OCI-LY1 (cell line): Measurements from ENCODE around the gene PRRC2B.

Experiments used
- H2AFZ ChIP-seq: fragments of 200-600 bp; sonication (generic), shearing (Covaris generic); 2 replicates; pipeline ENCODE4 v1.6.0; 2014; ENCODE audit warnings: antibody characterized with exemption, mild to moderate bottlenecking, low read length
- H3F3A ChIP-seq: fragments of 200-600 bp; sonication (generic), shearing (Covaris generic); 2 replicates; pipeline ENCODE4 v1.6.0; 2014; ENCODE audit warnings: mild to moderate bottlenecking, antibody characterized with exemption, low read length, moderate library complexity; ENCODE audit not compliant: insufficient read depth
- H3K27ac ChIP-seq: fragments of 200-600 bp; sonication (generic); 2 replicates; pipeline ENCODE4 v1.5.1; 2014; ENCODE audit warnings: low read length, mixed run types, mild to moderate bottlenecking, low read depth; ENCODE audit not compliant: poor library complexity, severe bottlenecking
- H3K27me3 ChIP-seq: fragments of 200-600 bp; sonication (generic); 2 replicates; pipeline ENCODE4 v1.6.0; 2014; ENCODE audit warnings: antibody characterized with exemption, mild to moderate bottlenecking, low read length, moderate library complexity; ENCODE audit not compliant: insufficient read depth
- H3K36me3 ChIP-seq: fragments of 200-600 bp; sonication (generic); 2 replicates; pipeline ENCODE4 v1.6.1; 2014; ENCODE audit warnings: mild to moderate bottlenecking, antibody characterized with exemption, low read length, moderate library complexity, mixed read lengths; ENCODE audit not compliant: insufficient read depth
- H3K4me1 ChIP-seq: fragments of 200-600 bp; sonication (generic); 2 replicates; pipeline ENCODE4 v1.5.1; 2014; ENCODE audit warnings: mild to moderate bottlenecking, low read length, moderate library complexity; ENCODE audit not compliant: insufficient read depth, severe bottlenecking
- H3K4me2 ChIP-seq: fragments of 200-600 bp; sonication (generic), shearing (Covaris generic); 2 replicates; pipeline ENCODE4 v1.6.1; 2014; ENCODE audit warnings: low read length
- H3K4me3 ChIP-seq: fragments of 200-600 bp; sonication (generic); 2 replicates; pipeline ENCODE4 v1.5.1; 2014; ENCODE audit warnings: low read length, low read depth, mild to moderate bottlenecking, mixed read lengths; ENCODE audit not compliant: poor library complexity, severe bottlenecking
- H3K79me2 ChIP-seq: fragments of 200-600 bp; shearing (Covaris generic); 2 replicates; pipeline ENCODE4 v1.6.1; 2016; ENCODE audit warnings: mixed run types, low read length, mixed read lengths; ENCODE audit not compliant: insufficient read depth
- H3K9ac ChIP-seq: fragments of 200-600 bp; sonication (generic), shearing (Covaris generic); 2 replicates; pipeline ENCODE4 v1.6.1; 2014; ENCODE audit warnings: mild to moderate bottlenecking, low read length, mixed read lengths
- H3K9me2 ChIP-seq: fragments of 200-600 bp; sonication (generic), shearing (Covaris generic); 2 replicates; pipeline ENCODE4 v1.6.1; 2014; ENCODE audit warnings: low read depth, mild to moderate bottlenecking, low read length, mixed read lengths
- H3K9me3 ChIP-seq: fragments of 200-600 bp; shearing (Covaris generic); 2 replicates; pipeline ENCODE4 v1.6.1; 2014; ENCODE audit warnings: low read length, mixed read lengths
- H4K20me1 ChIP-seq: fragments of 200-600 bp; sonication (generic), shearing (Covaris generic); 2 replicates; pipeline ENCODE4 v1.6.0; 2016; ENCODE audit warnings: mild to moderate bottlenecking, low read length; ENCODE audit not compliant: insufficient read depth
- CTCF ChIP-seq: fragments of 200-600 bp; sonication (generic), shearing (Covaris generic); IDR thresholded peaks from 2 replicates; pipeline ENCODE4 v1.5.1; 2017; ENCODE audit warnings: mild to moderate bottlenecking, antibody characterized with exemption, low read length, moderate library complexity, mixed read lengths
- EZH2 ChIP-seq: fragments of 200-600 bp; sonication (generic), shearing (Covaris generic); IDR thresholded peaks from 2 replicates; pipeline ENCODE4 v1.8.0; 2017; ENCODE audit warnings: borderline replicate concordance, mixed run types, mild to moderate bottlenecking, antibody characterized with exemption, low read length, moderate library complexity, mixed read lengths

The PRRC2B gene

GRCh38 chr9:131387394-131387793, 6.5 kb upstream of the PRRC2B start:
- Histone ChIP-seq H3K9me2 (no peaks in the 10 kb centered on the region), H3K27me3 (no peaks in the 10 kb centered on the region), H3K4me1 (no peaks in the 10 kb centered on the region), H3K4me3 (no peak overlapping the region), H2AFZ (no peak overlapping the region), H3F3A (no peaks in the 10 kb centered on the region), H3K9ac (no peak overlapping the region), H3K36me3 (no peaks in the 10 kb centered on the region), H3K79me2 (no peaks in the 10 kb centered on the region), H3K4me2 (no peak overlapping the region), H3K9me3 (no peaks in the 10 kb centered on the region), H3K27ac (no peak overlapping the region), H4K20me1 (no peaks in the 10 kb centered on the region)
- TF ChIP-seq CTCF, result no peak
- TF ChIP-seq EZH2, result no peak

- no peak overlapping the region for H2AFZ ChIP-seq
- no peak overlapping the region for H3K4me3 ChIP-seq
- no peaks in the 10 kb centered on the region for H3K9me3 ChIP-seq
- no peak overlapping the region for H3K9ac ChIP-seq
- H3K79me2 ChIP-seq, result peaks cover 16% of the 10 kb centered on the region
- no peak overlapping the region for H3K27ac ChIP-seq
- H3F3A ChIP-seq, result no peaks in the 10 kb centered on the region
- H3K36me3 ChIP-seq, result no peaks in the 10 kb centered on the region
- no peaks in the 10 kb centered on the region for H3K27me3 ChIP-seq
- no peaks in the 10 kb centered on the region for H4K20me1 ChIP-seq
- H3K9me2 ChIP-seq, result no peaks in the 10 kb centered on the region
- no peak for TF ChIP-seq EZH2
- no peak for TF ChIP-seq CTCF
- no peak overlapping the region for H3K4me2 ChIP-seq
- H3K4me1 ChIP-seq, result peaks cover 17% of the 10 kb centered on the region
These were observed 2.9 kb upstream of the PRRC2B start for GRCh38 chr9:131391020-131391419.

- Histone ChIP-seq H3K9ac (no peak overlapping the region), H3K4me2 (no peak overlapping the region), H3K79me2 (peaks cover 21% of the 10 kb centered on the region), H3F3A (no peaks in the 10 kb centered on the region), H3K36me3 (no peaks in the 10 kb centered on the region), H4K20me1 (no peaks in the 10 kb centered on the region), H3K9me3 (no peaks in the 10 kb centered on the region), H3K4me1 (peaks cover 22% of the 10 kb centered on the region), H2AFZ (no peak overlapping the region), H3K4me3 (no peak overlapping the region), H3K27me3 (no peaks in the 10 kb centered on the region), H3K9me2 (no peaks in the 10 kb centered on the region), H3K27ac (no peak overlapping the region)
- TF ChIP-seq EZH2 (no peak), CTCF (no peak)
These were observed 2.4 kb upstream of the PRRC2B start for GRCh38 chr9:131391504-131391903.
